Measurements from ENCODE around the gene HEG1. TPM values are rescaled to one million over a fixed set of nuclear protein-coding genes. Genes with fewer than 3 reads are reported as not detected.

Gene HEG1
- total RNA-seq, 4 donors from 2014 or later: 9.8 to 27.1 (median 17.6) TPM

DNA sequence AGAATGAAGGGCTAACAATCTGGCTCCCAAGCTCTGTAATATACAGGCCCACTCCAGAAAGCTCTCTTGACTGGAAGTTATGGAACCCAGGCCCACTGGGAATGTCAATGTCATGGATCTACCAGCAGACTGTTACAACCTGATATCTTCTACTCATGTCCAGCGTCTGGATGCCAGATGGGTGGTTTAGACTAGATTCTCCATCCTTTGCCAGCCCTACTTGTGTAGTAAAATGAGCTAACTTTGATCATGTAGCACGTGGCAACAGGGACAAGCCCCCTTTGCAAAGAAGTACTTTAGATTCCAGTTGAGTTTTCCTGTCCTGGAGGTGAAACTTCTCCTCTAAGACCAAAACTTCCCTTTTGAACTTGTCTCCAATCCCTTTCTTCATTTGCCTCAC is 55.1 kb downstream of the HEG1 start:
- no peaks in the 10 kb centered on the region for H3K27me3 ChIP-seq
- peaks cover 0 to 17% of the 10 kb centered on the region in 2 donors for H3K36me3 ChIP-seq
- H3K4me3 ChIP-seq: no peak overlapping the region
- H3K27ac ChIP-seq: no peak overlapping the region
- TF ChIP-seq CTCF (IDR thresholded peaks at IDR 0.05 in 4 of 5, conservative IDR thresholded peaks at IDR 0.05 in 1 of 5): no peak
- peaks cover 21 to 49% of the 10 kb centered on the region in 2 donors for H3K4me1 ChIP-seq
- in situ Hi-C loops (cut with MboI; ENCODE audit: low sequenced_read_pairs in 4 of 4): no loop called here
- no peak for ATAC-seq
- DNase-seq: no peak
- intact Hi-C loops (cut with DNase I; ENCODE audit: low total_unique reads): loop anchor here (5.0 kb wide), 1 partner anchor 587 kb away; no protein-coding TSS in a partner anchor
- no peaks in the 10 kb centered on the region for H3K9me3 ChIP-seq

DNA sequence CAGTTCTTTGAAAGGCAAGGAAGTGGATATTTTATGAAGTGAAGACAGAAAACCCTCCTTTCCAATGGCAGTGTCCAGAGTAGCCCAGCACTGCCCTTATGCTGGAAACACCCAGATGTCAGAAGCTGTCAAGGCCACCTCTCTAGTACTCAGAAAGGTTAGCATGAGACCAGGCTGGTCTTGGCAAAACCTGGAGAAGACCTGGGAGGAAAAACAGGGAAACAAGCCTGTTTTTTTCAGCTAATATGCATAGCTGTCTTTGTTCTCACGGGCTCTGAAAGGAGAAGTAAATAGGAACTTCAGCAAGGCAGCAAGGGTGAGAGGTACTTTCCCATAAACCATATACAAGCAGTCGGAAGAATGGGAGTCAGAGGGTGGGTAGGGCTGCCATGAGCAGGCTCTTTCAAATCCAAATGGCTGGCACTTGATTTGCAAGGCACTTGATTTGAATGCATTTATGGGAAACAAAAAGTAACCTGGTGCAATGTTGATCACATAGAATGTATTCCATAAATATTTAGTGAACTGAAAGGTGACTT is 55.8 kb downstream of the HEG1 start:
- no peak for DNase-seq
- intact Hi-C loops (cut with DNase I; ENCODE audit: low total_unique reads): loop anchor here (5.0 kb wide), 2 partner anchors 142 to 587 kb away; no protein-coding TSS in a partner anchor
- H3K27ac ChIP-seq: peak overlapping the region in 1 of 4 donors; percentile 27
- no peaks in the 10 kb centered on the region for H3K9me3 ChIP-seq
- peaks cover 0 to 10% of the 10 kb centered on the region in 2 donors for H3K36me3 ChIP-seq
- H3K27me3 ChIP-seq: no peaks in the 10 kb centered on the region
- no peak for ATAC-seq
- in situ Hi-C loops (cut with MboI; ENCODE audit: low sequenced_read_pairs in 4 of 4): loop anchor here in 3 of 4 donors (10.0 kb wide), 3 partner anchors 165 to 445 kb away; no protein-coding TSS in a partner anchor
- H3K4me3 ChIP-seq: no peak overlapping the region
- TF ChIP-seq CTCF (IDR thresholded peaks at IDR 0.05 in 4 of 5, conservative IDR thresholded peaks at IDR 0.05 in 1 of 5) (no peak), POLR2A (IDR thresholded peaks at IDR 0.05) (no peak)
- H3K4me1 ChIP-seq: peaks cover 21 to 51% of the 10 kb centered on the region in 2 donors

- H3K27ac ChIP-seq: no peak overlapping the region
These were observed 56.5 kb downstream of the HEG1 start for GRCh38 chr3:124999317-124999716.

GRCh38 chr3:124998247-124998630 is 57.6 kb downstream of the HEG1 start:
- in situ Hi-C loops (cut with MboI; ENCODE audit: low sequenced_read_pairs in 4 of 4): loop anchor here in 3 of 4 donors (10.0 kb wide), 3 partner anchors 167 to 447 kb away; no protein-coding TSS in a partner anchor
- no peak overlapping the region for H3K4me3 ChIP-seq
- H3K4me1 ChIP-seq: peaks cover 10 to 50% of the 10 kb centered on the region in 2 donors
- H3K36me3 ChIP-seq: peaks cover 0 to 4% of the 10 kb centered on the region in 2 donors
- TF ChIP-seq CTCF (IDR thresholded peaks at IDR 0.05 in 4 of 5, conservative IDR thresholded peaks at IDR 0.05 in 1 of 5) (no peak), POLR2A (IDR thresholded peaks at IDR 0.05) (no peak)
- H3K27me3 ChIP-seq: no peaks in the 10 kb centered on the region
- ATAC-seq: no peak
- intact Hi-C loops (cut with DNase I; ENCODE audit: low total_unique reads): loop anchor here (5.0 kb wide), 1 partner anchor 144 kb away; no protein-coding TSS in a partner anchor
- no peaks in the 10 kb centered on the region for H3K9me3 ChIP-seq
- H3K27ac ChIP-seq: no peak overlapping the region
- no peak for DNase-seq

More at GRCh38 chr3:124999317-124999716, 56.5 kb downstream of the HEG1 start:
- DNase-seq: no peak
- H3K36me3 ChIP-seq: peaks cover 0 to 4% of the 10 kb centered on the region in 2 donors
- H3K4me3 ChIP-seq: no peak overlapping the region
- TF ChIP-seq CTCF (IDR thresholded peaks at IDR 0.05 in 4 of 5, conservative IDR thresholded peaks at IDR 0.05 in 1 of 5) (no peak), POLR2A (IDR thresholded peaks at IDR 0.05) (no peak)
- ATAC-seq: no peak
- H3K27me3 ChIP-seq: no peaks in the 10 kb centered on the region
- H3K9me3 ChIP-seq: no peaks in the 10 kb centered on the region
- in situ Hi-C loops (cut with MboI; ENCODE audit: low sequenced_read_pairs in 4 of 4) (loop anchor here in 3 of 4 donors (10.0 kb wide), 3 partner anchors 165 to 445 kb away; no protein-coding TSS in a partner anchor), intact Hi-C loops (cut with DNase I; ENCODE audit: low total_unique reads) (loop anchor here (5.0 kb wide), 1 partner anchor 143 kb away; no protein-coding TSS in a partner anchor)
- peaks cover 17 to 49% of the 10 kb centered on the region in 2 donors for H3K4me1 ChIP-seq

Measured in gastrocnemius medialis (tissue), 4 donors.